Mesenchymal stem cell (in vitro differentiated cells and primary cell): Measurements from ENCODE around the gene FOXF2. TPM values are rescaled to one million over a fixed set of nuclear protein-coding genes. Genes with fewer than 3 reads are reported as not detected.
A peak's percentile ranks its signal among the peaks of the same experiment; 100 is the strongest.

Source experiments
- DNase-seq: peaks from one replicate; pipeline ENCODE4 v3.0.0-alpha.2; 2013
- H2AFZ ChIP-seq: one replicate; pipeline ENCODE4 v1.6.1; 2013; ENCODE audit warnings: low read depth, mild to moderate bottlenecking, control low read depth, inconsistent platforms, low read length, moderate library complexity
- H2AK5ac ChIP-seq: 2 replicates; pipeline ENCODE4 v1.6.1; 2013; ENCODE audit warnings: low read length, moderate library complexity, mild to moderate bottlenecking, inconsistent platforms; ENCODE audit not compliant: severe bottlenecking
- H2BK120ac ChIP-seq: one replicate; pipeline ENCODE4 v1.6.1; 2013; ENCODE audit warnings: low read depth, mild to moderate bottlenecking, inconsistent platforms, low read length, moderate library complexity
- H2BK12ac ChIP-seq, 2 experiments: one replicate each; pipeline ENCODE4 v1.6.1; 2013; ENCODE audit warnings: inconsistent platforms in 2 of 2, low read length in 2 of 2, mild to moderate bottlenecking in 2 of 2, moderate library complexity in 2 of 2, control low read depth in 1 of 2
- H2BK15ac ChIP-seq: one replicate; pipeline ENCODE4 v1.6.1; 2013; ENCODE audit warnings: mild to moderate bottlenecking, low read depth, inconsistent platforms; ENCODE audit not compliant: poor library complexity, severe bottlenecking
- H2BK5ac ChIP-seq: 2 replicates; pipeline ENCODE4 v1.6.1; 2013; ENCODE audit warnings: low read depth, mild to moderate bottlenecking, low read length, control low read depth, inconsistent platforms; ENCODE audit not compliant: poor library complexity, severe bottlenecking
- H3K14ac ChIP-seq, 2 experiments: one replicate each; pipeline ENCODE4 v1.6.1; 2013; ENCODE audit warnings: inconsistent platforms in 2 of 2, low read length in 2 of 2, control low read depth in 1 of 2, mild to moderate bottlenecking in 1 of 2, moderate library complexity in 1 of 2
- H3K18ac ChIP-seq, 2 experiments: one replicate each; pipeline ENCODE4 v1.6.1; 2013; ENCODE audit warnings: inconsistent platforms in 2 of 2, low read length in 2 of 2, control low read depth in 1 of 2, low read depth in 1 of 2, mild to moderate bottlenecking in 1 of 2
- H3K23ac ChIP-seq, 2 experiments: one replicate each; pipeline ENCODE4 v1.6.1; 2013; ENCODE audit warnings: inconsistent platforms in 2 of 2, low read length in 2 of 2, mild to moderate bottlenecking in 2 of 2, moderate library complexity in 2 of 2, control low read depth in 1 of 2
- H3K27ac ChIP-seq: 2 replicates; pipeline ENCODE4 v1.5.1; 2013; ENCODE audit warnings: mild to moderate bottlenecking, moderate library complexity, low read length, control low read depth, inconsistent platforms; ENCODE audit not compliant: poor library complexity, severe bottlenecking
- H3K27me3 ChIP-seq, 2 experiments: 2 replicates each; pipeline versions ENCODE4 v1.6.1 to v1.7.0; 2013; ENCODE audit warnings: low read length in 2 of 2, mild to moderate bottlenecking in 2 of 2, moderate library complexity in 2 of 2, control low read depth in 1 of 2, inconsistent platforms in 1 of 2; ENCODE audit not compliant: control insufficient read depth in 1 of 2, insufficient read depth in 1 of 2
- H3K36me3 ChIP-seq, 2 experiments: 2 replicates each; pipeline versions ENCODE4 v1.6.1 to v1.7.0; 2013; ENCODE audit warnings: low read length in 2 of 2, control low read depth in 1 of 2, inconsistent platforms in 1 of 2, low read depth in 1 of 2, mild to moderate bottlenecking in 1 of 2; ENCODE audit not compliant: insufficient read depth in 2 of 2, control insufficient read depth in 1 of 2
- H3K4ac ChIP-seq, 2 experiments: one replicate each; pipeline ENCODE4 v1.6.1; 2013; ENCODE audit warnings: inconsistent platforms in 2 of 2, low read length in 2 of 2, mild to moderate bottlenecking in 2 of 2, moderate library complexity in 2 of 2, control low read depth in 1 of 2, low read depth in 1 of 2
- H3K4me1 ChIP-seq: 2 replicates; pipeline ENCODE4 v1.6.1; 2013; ENCODE audit warnings: low read depth, low read length, control low read depth; ENCODE audit not compliant: control insufficient read depth, insufficient read depth
- H3K4me2 ChIP-seq: 2 replicates; pipeline ENCODE4 v1.6.1; 2013; ENCODE audit warnings: low read length, mild to moderate bottlenecking, inconsistent platforms; ENCODE audit not compliant: poor library complexity, severe bottlenecking
- H3K4me3 ChIP-seq, 2 experiments: 2 replicates each; pipeline versions ENCODE4 v1.5.1 to v1.7.0; 2013; ENCODE audit warnings: low read length in 2 of 2, mild to moderate bottlenecking in 2 of 2, control low read depth in 1 of 2, low read depth in 1 of 2; ENCODE audit not compliant: insufficient read depth in 1 of 2
- H3K79me1 ChIP-seq: replicated peaks from 2 replicates; pipeline ENCODE4 v1.6.1; 2013; ENCODE audit warnings: mild to moderate bottlenecking, control low read depth, low read length, inconsistent platforms; ENCODE audit not compliant: poor library complexity, severe bottlenecking
- H3K9ac ChIP-seq: 2 replicates; pipeline ENCODE4 v1.7.0; 2013; ENCODE audit warnings: mild to moderate bottlenecking, low read length, moderate library complexity
- H3K9me3 ChIP-seq: 2 replicates; pipeline ENCODE4 v1.7.0; 2013; ENCODE audit warnings: mild to moderate bottlenecking, low read length; ENCODE audit not compliant: control insufficient read depth
- H4K8ac ChIP-seq: one replicate; pipeline ENCODE4 v1.6.1; 2013; ENCODE audit warnings: inconsistent platforms, mild to moderate bottlenecking, low read length, moderate library complexity
- H4K91ac ChIP-seq: one replicate; pipeline ENCODE4 v1.6.1; 2013; ENCODE audit warnings: mild to moderate bottlenecking, low read length, inconsistent platforms
- WGBS: methylation state at CpG from one replicate; pipeline ENCODE4 v1.1.7; 2013; ENCODE audit warnings: mixed read lengths; 5-methylcytosine and 5-hydroxymethylcytosine counted together
- polyA plus RNA-seq, 2 experiments: library from polyadenylated mRNA; stranded (reverse); fragments of 200-250 nt; gene quantifications; one replicate each; pipeline ENCODE4 v1.2.3, GENCODE V29; 2013

FOXF2 gene
- 0.50 TPM for polyA plus RNA-seq (2013, experiment 1 of 2)
- 0.33 TPM for polyA plus RNA-seq (2013, experiment 2 of 2)

GRCh38 chr6:1389369-1390132 lies at the start of gene FOXF2:
FOXF2 (plus strand) TSS chr6:1389576; CDS start chr6:1389948, 372 bp downstream.
- peaks cover 0 to 6% of the 10 kb centered on the region in 2 experiments for H3K36me3 ChIP-seq
- H3K4me2 ChIP-seq: peak within 1 kb of the TSS; percentile 82
- H2AFZ ChIP-seq: peak within 1 kb of the TSS; percentile 61
- peaks cover 20 to 91% of the 10 kb centered on the region in 2 experiments for H3K27me3 ChIP-seq
- H3K9me3 ChIP-seq: no peaks in the 10 kb centered on the region
- H2AK5ac ChIP-seq: no peak within 1 kb of the TSS
- peak within 1 kb of the TSS; percentile 52 for H2BK15ac ChIP-seq
- H4K91ac ChIP-seq: no peak within 1 kb of the TSS
- H3K14ac ChIP-seq: no peak within 1 kb of the TSS
- no peak within 1 kb of the TSS for H3K23ac ChIP-seq
- WGBS: 0% methylated on average over 10 of the region's 112 CpGs
- no peak within 1 kb of the TSS for H2BK12ac ChIP-seq
- no peak within 1 kb of the TSS for H2BK120ac ChIP-seq
- H2BK5ac ChIP-seq: no peak within 1 kb of the TSS
- no peak within 1 kb of the TSS for H3K27ac ChIP-seq
- peak within 1 kb of the TSS in 1 of 2 experiments; percentile 38 for H3K18ac ChIP-seq
- DNase-seq: no peak
- H3K9ac ChIP-seq: peak within 1 kb of the TSS; percentile 72
- peak within 1 kb of the TSS in 1 of 2 experiments; percentile 90 for H3K4me3 ChIP-seq
- H4K8ac ChIP-seq: no peak within 1 kb of the TSS
- H3K4ac ChIP-seq: no peak within 1 kb of the TSS
- H3K4me1 ChIP-seq: peaks cover 42% of the 10 kb centered on the region
- no peaks in the 10 kb centered on the region for H3K79me1 ChIP-seq

- peaks cover 0 to 12% of the 10 kb centered on the region in 2 experiments for H3K27me3 ChIP-seq
These were observed 43.3 kb upstream of the FOXF2 start for GRCh38 chr6:1346101-1346500.

GRCh38 chr6:1346558-1347091 lies 42.8 kb upstream of the FOXF2 start:
- no peak overlapping the region for H4K8ac ChIP-seq
- H2AK5ac ChIP-seq: no peak overlapping the region
- H3K18ac ChIP-seq: no peak overlapping the region
- no peaks in the 10 kb centered on the region for H3K36me3 ChIP-seq
- H3K27me3 ChIP-seq: peaks cover 0 to 12% of the 10 kb centered on the region in 2 experiments
- no peak overlapping the region for H3K4me3 ChIP-seq
- no peak overlapping the region for H2BK5ac ChIP-seq
- H3K4ac ChIP-seq: no peak overlapping the region
- H3K9ac ChIP-seq: no peak overlapping the region
- no peak overlapping the region for H3K23ac ChIP-seq
- no peak overlapping the region for H2BK120ac ChIP-seq
- H2BK15ac ChIP-seq: no peak overlapping the region
- H3K14ac ChIP-seq: no peak overlapping the region
- no peak overlapping the region for H3K4me2 ChIP-seq
- H4K91ac ChIP-seq: no peak overlapping the region
- DNase-seq: no peak
- WGBS: 80% methylated on average over 4 of the region's 5 CpGs
- H3K27ac ChIP-seq: no peak overlapping the region
- peaks cover 1% of the 10 kb centered on the region for H3K4me1 ChIP-seq
- H2BK12ac ChIP-seq: no peak overlapping the region
- H3K9me3 ChIP-seq: peaks cover 31% of the 10 kb centered on the region
- H3K79me1 ChIP-seq: no peaks in the 10 kb centered on the region
- no peak overlapping the region for H2AFZ ChIP-seq

More at GRCh38 chr6:1346101-1346500, 43.3 kb upstream of the FOXF2 start:
- Histone ChIP-seq H3K27ac (no peak overlapping the region), H3K36me3 (no peaks in the 10 kb centered on the region), H3K23ac (no peak overlapping the region), H3K4ac (no peak overlapping the region), H3K4me3 (no peak overlapping the region), H3K79me1 (no peaks in the 10 kb centered on the region), H2BK12ac (no peak overlapping the region), H2BK15ac (no peak overlapping the region), H3K9ac (no peak overlapping the region), H4K91ac (no peak overlapping the region), H2BK120ac (no peak overlapping the region), H3K9me3 (peaks cover 26% of the 10 kb centered on the region), H4K8ac (no peak overlapping the region), H3K4me1 (peaks cover 1% of the 10 kb centered on the region), H3K18ac (no peak overlapping the region), H2AK5ac (no peak overlapping the region), H3K4me2 (no peak overlapping the region), H2AFZ (no peak overlapping the region), H3K14ac (no peak overlapping the region), H2BK5ac (no peak overlapping the region)
- DNase-seq: no peak

GRCh38 chr6:1347161-1347560 lies 42.2 kb upstream of the FOXF2 start:
- Histone ChIP-seq H3K18ac (no peak overlapping the region), H2BK12ac (no peak overlapping the region), H3K23ac (no peak overlapping the region), H3K36me3 (no peaks in the 10 kb centered on the region), H3K79me1 (no peaks in the 10 kb centered on the region), H2AK5ac (no peak overlapping the region), H2BK15ac (no peak overlapping the region), H2AFZ (no peak overlapping the region), H2BK120ac (no peak overlapping the region), H3K4me1 (peaks cover 1% of the 10 kb centered on the region), H3K27me3 (peaks cover 0 to 12% of the 10 kb centered on the region in 2 experiments), H3K4me2 (no peak overlapping the region), H3K9ac (no peak overlapping the region), H3K4ac (no peak overlapping the region), H3K4me3 (no peak overlapping the region), H3K9me3 (peaks cover 35% of the 10 kb centered on the region), H3K14ac (no peak overlapping the region), H4K8ac (no peak overlapping the region), H2BK5ac (no peak overlapping the region), H3K27ac (no peak overlapping the region), H4K91ac (no peak overlapping the region)
- no peak for DNase-seq
- WGBS: 79% methylated on average over 3 of the region's 3 CpGs
